Esophagus muscularis mucosa (tissue), 4 donors: ENCODE results near the gene CYLC2. TPM values are rescaled to one million over a fixed set of nuclear protein-coding genes. Genes with fewer than 3 reads are reported as not detected.

Experiments used
- DNase-seq: peaks from one replicate; pipeline ENCODE4 v3.0.0-alpha.2; 2017; ENCODE audit errors: extremely low spot score
- H3K27ac ChIP-seq, 4 donors: fragments of 200-600 bp; sonication (generic); replicated peaks in 1 of 4; 1 replicate in 3 of 4; 2 replicates in 1 of 4; pipeline ENCODE4 v1.5.1; 2016 to 2019; ENCODE audit warnings: mild to moderate bottlenecking in 1 of 4
- H3K27me3 ChIP-seq, 4 donors: fragments of 200-600 bp; sonication (generic); one replicate each; pipeline versions ENCODE4 v1.5.1 to v1.6.0; 2016 to 2019
- H3K36me3 ChIP-seq, 4 donors: fragments of 200-600 bp; sonication (generic); one replicate each; pipeline ENCODE4 v1.5.1; 2016 to 2019
- H3K4me1 ChIP-seq, 4 donors: fragments of 200-600 bp; sonication (generic); one replicate each; pipeline ENCODE4 v1.5.1; 2016 to 2019
- H3K4me3 ChIP-seq, 4 donors: fragments of 200-600 bp; sonication (generic); 1 replicate in 2 of 4; 2 replicates in 2 of 4; pipeline ENCODE4 v1.5.1; 2016 to 2019; ENCODE audit warnings: mild to moderate bottlenecking in 4 of 4, moderate library complexity in 1 of 4
- H3K9me3 ChIP-seq, 4 donors: fragments of 200-600 bp; sonication (generic); 1 replicate in 3 of 4; 2 replicates in 1 of 4; pipeline ENCODE4 v1.5.1; 2016 to 2019
- CTCF ChIP-seq, 3 experiments: fragments of 200-600 bp in 2 of 3; fragments of 450-650 bp in 1 of 3; sonication (generic) in 2 of 3; IDR thresholded peaks; one replicate each; pipeline ENCODE4 v1.5.1; 2017 to 2019; ENCODE audit warnings: antibody characterized with exemption in 3 of 3, mild to moderate bottlenecking in 2 of 3, moderate library complexity in 1 of 3
- EP300 ChIP-seq: sonication (generic); formaldehyde crosslinking; IDR thresholded peaks from one replicate; pipeline ENCODE4 v1.6.1; 2017; ENCODE audit warnings: antibody characterized with exemption
- POLR2A ChIP-seq: fragments of 450-650 bp; IDR thresholded peaks from one replicate; pipeline ENCODE4 v1.6.1; 2017; ENCODE audit warnings: antibody characterized with exemption, moderate library complexity, mild to moderate bottlenecking, low read depth
- POLR2AphosphoS5 ChIP-seq, 2 donors: sonication (generic); formaldehyde crosslinking; IDR thresholded peaks; one replicate each; pipeline ENCODE4 v1.6.1; 2017; ENCODE audit warnings: antibody characterized with exemption in 2 of 2
- WGBS: methylation state at CpG from one replicate; pipeline ENCODE4 v1.1.5; 2018; 5-methylcytosine and 5-hydroxymethylcytosine counted together
- intact Hi-C: fragments of 100-400 bp; cut with DNase I; formaldehyde crosslinking; loops from one replicate; pipeline ENCODE4 v1.15.1; 2023
- small RNA-seq, 3 donors: library from RNA; depleted of rRNA; stranded (forward); fragments of <200 nt; gene quantifications; one replicate each; pipeline ENCODE3, GENCODE V24; 2016
- total RNA-seq, 4 donors: library from RNA; depleted of rRNA; stranded (reverse); fragments of >200 nt; gene quantifications; one replicate each; pipeline versions ENCODE4 v1.1.0 to v1.2.1, GENCODE V29; 2016

The CYLC2 gene
- total RNA-seq, 4 donors from 2014 or later: not detected

- no peak overlapping the region for H3K27ac ChIP-seq
- H3K36me3 ChIP-seq: no peaks in the 10 kb centered on the region
- 95% methylated on average over 3 of the region's 3 CpGs for WGBS
Observed at GRCh38 chr9:103014242-103014641, 19.1 kb downstream of the CYLC2 start.

GRCh38 chr9:103025796-103026195 is 30.7 kb downstream of the CYLC2 start:
- WGBS: 74% methylated on average over 2 of the region's 2 CpGs
- Histone ChIP-seq H3K9me3 (no peaks in the 10 kb centered on the region), H3K36me3 (no peaks in the 10 kb centered on the region), H3K4me3 (no peak overlapping the region), H3K27me3 (peaks cover 0 to 3% (median 0%) of the 10 kb centered on the region in 4 donors), H3K4me1 (no peaks in the 10 kb centered on the region), H3K27ac (no peak overlapping the region)
- TF ChIP-seq POLR2A: no peak
- DNase-seq: no peak
- intact Hi-C loops: no loop called here

More at GRCh38 chr9:103014242-103014641, 19.1 kb downstream of the CYLC2 start:
- H3K4me3 ChIP-seq: no peak overlapping the region
- intact Hi-C loops: no loop called here
- no peak for DNase-seq
- H3K9me3 ChIP-seq: no peaks in the 10 kb centered on the region
- no peaks in the 10 kb centered on the region for H3K27me3 ChIP-seq
- H3K4me1 ChIP-seq: no peaks in the 10 kb centered on the region
- TF ChIP-seq EP300 (no peak), CTCF (IDR thresholded peaks at IDR 0.05) (no peak), POLR2AphosphoS5 (IDR thresholded peaks at IDR 0.05) (no peak), POLR2A (no peak)

GRCh38 chr9:103037508-103038477 is 42.7 kb downstream of the CYLC2 start:
- H3K27me3 ChIP-seq: no peaks in the 10 kb centered on the region
- no peaks in the 10 kb centered on the region for H3K36me3 ChIP-seq
- no peak overlapping the region for H3K27ac ChIP-seq
- WGBS: 76% methylated on average over 3 of the region's 4 CpGs
- no peak for TF ChIP-seq POLR2AphosphoS5 (IDR thresholded peaks at IDR 0.05)
- TF ChIP-seq EP300: no peak
- no peak for TF ChIP-seq CTCF (IDR thresholded peaks at IDR 0.05)
- TF ChIP-seq POLR2A: no peak
- DNase-seq: no peak
- H3K4me1 ChIP-seq: no peaks in the 10 kb centered on the region
- H3K4me3 ChIP-seq: no peak overlapping the region
- no peaks in the 10 kb centered on the region for H3K9me3 ChIP-seq
- intact Hi-C loops: no loop called here

GRCh38 chr9:103041961-103042360 is 46.8 kb downstream of the CYLC2 start:
- Histone ChIP-seq H3K9me3 (no peaks in the 10 kb centered on the region), H3K36me3 (no peaks in the 10 kb centered on the region), H3K27ac (no peak overlapping the region), H3K4me1 (no peaks in the 10 kb centered on the region), H3K4me3 (no peak overlapping the region), H3K27me3 (no peaks in the 10 kb centered on the region)
- intact Hi-C loops: no loop called here
- DNase-seq: no peak
- TF ChIP-seq POLR2AphosphoS5 (IDR thresholded peaks at IDR 0.05) (no peak), CTCF (IDR thresholded peaks at IDR 0.05) (no peak), POLR2A (no peak), EP300 (no peak)
- 69% methylated on average over 3 of the region's 3 CpGs for WGBS

Small RNAs within 50 kb of the gene (small RNA-seq; reads per million reads assigned to genes)
- 0 reads per million in 3 donors for gene AL589823.1
